Transverse colon (tissue), 4 donors: ENCODE data around the gene GABBR2. TPM values are rescaled to one million over a fixed set of nuclear protein-coding genes. Genes with fewer than 3 reads are reported as not detected.

Experiments used
- DNase-seq: peaks from one replicate; pipeline ENCODE4 v3.0.0-alpha.2; 2019
- H3K27ac ChIP-seq, 4 donors: fragments of 200-600 bp; sonication (generic); 2 replicates each; pipeline ENCODE4 v1.5.1; 2016 to 2018; ENCODE audit warnings: inconsistent platforms in 4 of 4
- H3K27me3 ChIP-seq: fragments of 200-600 bp; sonication (generic); 2 replicates; pipeline ENCODE4 v1.5.1; 2017; ENCODE audit warnings: inconsistent platforms
- H3K36me3 ChIP-seq, 4 donors: fragments of 200-600 bp; sonication (generic); 2 replicates each; pipeline ENCODE4 v1.5.1; 2017 to 2019; ENCODE audit warnings: inconsistent platforms in 4 of 4
- H3K4me1 ChIP-seq, 4 donors: fragments of 200-600 bp; sonication (generic); 2 replicates each; pipeline ENCODE4 v1.5.1; 2017 to 2020; ENCODE audit warnings: inconsistent platforms in 4 of 4
- H3K4me3 ChIP-seq, 4 donors: fragments of 200-600 bp; sonication (generic); 1 replicate in 1 of 4; 2 replicates in 3 of 4; pipeline versions ENCODE4 v1.5.1 to v1.6.1; 2017 to 2019; ENCODE audit warnings: inconsistent platforms in 4 of 4
- H3K9me3 ChIP-seq, 2 donors: fragments of 200-600 bp; sonication (generic); 2 replicates each; pipeline ENCODE4 v1.5.1; 2017 to 2019; ENCODE audit warnings: inconsistent platforms in 2 of 2
- CTCF ChIP-seq, 5 experiments: fragments of 200-600 bp in 3 of 5; fragments of 450-650 bp in 2 of 5; sonication (generic) in 3 of 5; IDR thresholded peaks; 1 replicate in 2 of 5; 2 replicates in 3 of 5; pipeline ENCODE4 v1.5.1; 2016 to 2017; ENCODE audit warnings: antibody characterized with exemption in 5 of 5, inconsistent platforms in 3 of 5, mild to moderate bottlenecking in 2 of 5, moderate library complexity in 1 of 5
- EP300 ChIP-seq: sonication (generic); formaldehyde crosslinking; IDR thresholded peaks from one replicate; pipeline ENCODE4 v1.6.1; 2017; ENCODE audit warnings: antibody characterized with exemption, low read depth
- POLR2A ChIP-seq: fragments of 450-650 bp; IDR thresholded peaks from one replicate; pipeline ENCODE4 v1.6.1; 2016; ENCODE audit warnings: antibody characterized with exemption, mild to moderate bottlenecking, moderate library complexity
- POLR2AphosphoS5 ChIP-seq, 3 donors: sonication (generic); formaldehyde crosslinking; IDR thresholded peaks; one replicate each; pipeline ENCODE4 v1.6.1; 2016; ENCODE audit warnings: antibody characterized with exemption in 3 of 3
- WGBS, 2 donors: methylation state at CpG; one replicate each; pipeline ENCODE4 v1.1.5; 2018; ENCODE audit warnings: low coverage in 1 of 2; 5-methylcytosine and 5-hydroxymethylcytosine counted together
- in situ Hi-C, 4 donors: fragments of 200-750 bp; cut with MboI; loops; one replicate each; pipeline versions ENCODE4 v1.15.0 to v1.15.1; 2017; ENCODE audit warnings: low sequenced_read_pairs in 3 of 4, low pct_ligation_motif_present in 1 of 4, low pct_unique_long_range_greater_than_20kb in 1 of 4
- intact Hi-C: fragments of 100-400 bp; cut with DNase I; formaldehyde crosslinking; loops from one replicate; pipeline ENCODE4 v1.15.1; 2023; ENCODE audit warnings: low total_unique reads
- total RNA-seq, 4 donors: library from RNA; depleted of rRNA; stranded (reverse); fragments of >200 nt; gene quantifications; one replicate each; pipeline ENCODE4 v1.1.0, GENCODE V29; 2016

GABBR2 gene
- total RNA-seq, 4 donors from 2014 or later, result not detected

- 80 to 90% methylated on average over 3 to 8 of the region's 8 CpGs for WGBS, 2 donors
- in situ Hi-C loops, result no loop called here
Observed at GRCh38 chr9:98396656-98397055, 312.1 kb downstream of the GABBR2 start.

DNA sequence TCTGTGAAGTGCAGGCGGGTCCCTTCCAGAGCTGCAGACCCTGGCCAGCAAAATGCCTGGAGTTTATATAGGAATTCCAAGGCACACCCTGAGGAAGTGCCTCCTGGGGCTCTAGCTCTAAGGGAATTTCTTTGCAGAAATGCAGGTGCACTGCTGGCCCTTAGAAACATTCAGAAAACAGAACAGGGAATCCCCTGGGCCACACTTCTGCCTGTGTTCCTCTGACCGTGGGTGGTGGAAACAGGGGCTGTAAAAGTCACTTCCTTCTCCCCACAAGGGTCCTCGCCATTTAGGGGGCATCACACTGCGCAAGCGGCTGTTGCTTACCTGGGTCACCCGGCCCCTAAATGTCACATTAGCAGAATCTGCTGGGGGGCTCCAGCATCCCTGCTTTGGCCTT lies 312.5 kb downstream of the GABBR2 start:
- no peaks in the 10 kb centered on the region for H3K4me1 ChIP-seq
- no peak overlapping the region for H3K27ac ChIP-seq
- DNase-seq, result no peak
- 64% methylated on average over 6 of the region's 6 CpGs; no CpG with 5 or more reads in 1 of the 2 donors for WGBS, 2 donors
- no peaks in the 10 kb centered on the region for H3K36me3 ChIP-seq
- H3K4me3 ChIP-seq, result no peak overlapping the region
- TF ChIP-seq EP300 (no peak), POLR2A (no peak), CTCF (IDR thresholded peaks at IDR 0.05) (no peak), POLR2AphosphoS5 (IDR thresholded peaks at IDR 0.05) (no peak)
- no peaks in the 10 kb centered on the region for H3K9me3 ChIP-seq
- in situ Hi-C loops (no loop called here), intact Hi-C loops (no loop called here)
- no peaks in the 10 kb centered on the region for H3K27me3 ChIP-seq

More at GRCh38 chr9:98396656-98397055, 312.1 kb downstream of the GABBR2 start:
- no peak overlapping the region for H3K4me3 ChIP-seq
- no peaks in the 10 kb centered on the region for H3K9me3 ChIP-seq
- H3K4me1 ChIP-seq, result no peaks in the 10 kb centered on the region
- no peaks in the 10 kb centered on the region for H3K36me3 ChIP-seq
- no peak overlapping the region for H3K27ac ChIP-seq
- no peaks in the 10 kb centered on the region for H3K27me3 ChIP-seq
- intact Hi-C loops, result no loop called here
- TF ChIP-seq CTCF (IDR thresholded peaks at IDR 0.05) (no peak), POLR2AphosphoS5 (IDR thresholded peaks at IDR 0.05) (no peak), POLR2A (no peak), EP300 (no peak)
- no peak for DNase-seq

GRCh38 chr9:98391867-98392266 lies 316.9 kb downstream of the GABBR2 start:
- no peak for DNase-seq
- Histone ChIP-seq H3K36me3 (no peaks in the 10 kb centered on the region), H3K9me3 (no peaks in the 10 kb centered on the region), H3K27ac (no peak overlapping the region), H3K4me3 (no peak overlapping the region), H3K27me3 (no peaks in the 10 kb centered on the region), H3K4me1 (no peaks in the 10 kb centered on the region)
- in situ Hi-C loops (no loop called here), intact Hi-C loops (no loop called here)
- WGBS, 2 donors, result 60 to 83% methylated on average over 1 to 6 of the region's 6 CpGs
- TF ChIP-seq EP300, result no peak
- TF ChIP-seq POLR2A, result no peak
- TF ChIP-seq POLR2AphosphoS5 (IDR thresholded peaks at IDR 0.05), result no peak
- TF ChIP-seq CTCF (IDR thresholded peaks at IDR 0.05), result no peak

DNA sequence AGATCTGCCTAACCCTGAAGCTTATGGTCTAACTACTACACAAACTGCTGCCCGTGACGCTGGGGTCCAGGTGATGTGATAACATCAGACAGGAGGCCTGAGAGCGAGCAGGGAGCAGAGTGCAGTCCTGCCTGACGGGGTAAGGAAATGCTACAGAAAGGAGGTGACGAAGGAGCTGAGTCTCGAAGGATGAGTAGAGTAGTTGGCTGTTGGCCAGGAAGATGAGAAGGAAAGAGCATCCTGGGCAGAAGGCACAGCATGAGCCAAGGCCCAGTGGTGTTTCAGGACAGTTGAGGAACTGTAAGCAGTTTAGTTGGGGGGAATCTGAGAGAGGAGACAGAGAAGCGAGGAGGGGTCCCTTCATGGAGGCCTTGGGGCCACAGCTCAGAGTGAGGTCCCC lies 317.3 kb downstream of the GABBR2 start:
- in situ Hi-C loops, result no loop called here
- no peak for DNase-seq
- no peak overlapping the region for H3K27ac ChIP-seq

More for the DNA sequence above, 317.3 kb downstream of the GABBR2 start:
- TF ChIP-seq POLR2A (no peak), CTCF (IDR thresholded peaks at IDR 0.05) (no peak), EP300 (no peak), POLR2AphosphoS5 (IDR thresholded peaks at IDR 0.05) (no peak)
- no peaks in the 10 kb centered on the region for H3K4me1 ChIP-seq
- H3K27me3 ChIP-seq, result no peaks in the 10 kb centered on the region
- H3K9me3 ChIP-seq, result no peaks in the 10 kb centered on the region
- 86 to 90% methylated on average over 6 to 7 of the region's 7 CpGs for WGBS, 2 donors
- intact Hi-C loops, result no loop called here
- no peaks in the 10 kb centered on the region for H3K36me3 ChIP-seq
- H3K4me3 ChIP-seq, result no peak overlapping the region
